ENCODE measurements around the gene ALX1.
"Not testable (repeated sequence)": the region's sequence is repeated elsewhere in the genome, so short reads cannot be mapped to it uniquely, and the experiment has no call there.

ALX1 gene

GRCh38 chr12:85301051-85301450 is 21.0 kb downstream of the ALX1 start:
- intact Hi-C loops (cut with DNase I; ENCODE audit: low total_unique reads): no loop called here
- H3K4me1 ChIP-seq: no peaks in the 10 kb centered on the region
- no peaks in the 10 kb centered on the region for H3K36me3 ChIP-seq
- no peaks in the 10 kb centered on the region for H3K27me3 ChIP-seq
- H3K27ac ChIP-seq: no peak overlapping the region
- TF ChIP-seq, protein P1, sequence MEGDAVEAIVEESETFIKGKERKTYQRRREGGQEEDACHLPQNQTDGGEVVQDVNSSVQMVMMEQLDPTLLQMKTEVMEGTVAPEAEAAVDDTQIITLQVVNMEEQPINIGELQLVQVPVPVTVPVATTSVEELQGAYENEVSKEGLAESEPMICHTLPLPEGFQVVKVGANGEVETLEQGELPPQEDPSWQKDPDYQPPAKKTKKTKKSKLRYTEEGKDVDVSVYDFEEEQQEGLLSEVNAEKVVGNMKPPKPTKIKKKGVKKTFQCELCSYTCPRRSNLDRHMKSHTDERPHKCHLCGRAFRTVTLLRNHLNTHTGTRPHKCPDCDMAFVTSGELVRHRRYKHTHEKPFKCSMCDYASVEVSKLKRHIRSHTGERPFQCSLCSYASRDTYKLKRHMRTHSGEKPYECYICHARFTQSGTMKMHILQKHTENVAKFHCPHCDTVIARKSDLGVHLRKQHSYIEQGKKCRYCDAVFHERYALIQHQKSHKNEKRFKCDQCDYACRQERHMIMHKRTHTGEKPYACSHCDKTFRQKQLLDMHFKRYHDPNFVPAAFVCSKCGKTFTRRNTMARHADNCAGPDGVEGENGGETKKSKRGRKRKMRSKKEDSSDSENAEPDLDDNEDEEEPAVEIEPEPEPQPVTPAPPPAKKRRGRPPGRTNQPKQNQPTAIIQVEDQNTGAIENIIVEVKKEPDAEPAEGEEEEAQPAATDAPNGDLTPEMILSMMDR (IDR thresholded peaks at IDR 0.05): no peak
- DNase-seq: no peak
- H3K9me3 ChIP-seq: no peaks in the 10 kb centered on the region
- no peak overlapping the region for H3K4me3 ChIP-seq

DNA sequence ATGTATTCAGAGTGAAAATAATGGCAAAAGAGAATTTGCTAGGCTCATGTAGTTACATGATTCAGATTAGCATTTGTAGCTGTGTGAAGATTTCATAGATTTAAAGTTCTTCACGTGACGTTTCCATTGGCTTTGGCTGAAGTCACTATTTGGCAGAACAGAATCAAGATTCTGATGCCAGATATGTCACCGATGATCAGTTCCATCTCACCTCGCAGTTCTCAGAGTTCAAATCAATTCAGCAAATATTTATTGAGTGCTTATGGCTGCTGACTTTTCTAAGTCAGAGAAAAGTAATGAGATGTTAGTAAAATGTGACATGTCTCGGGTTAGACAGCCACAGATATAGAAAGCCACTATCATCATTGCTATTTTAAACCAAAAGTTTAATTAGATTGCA is 28.4 kb downstream of the ALX1 start:
- intact Hi-C loops (cut with DNase I; ENCODE audit: low total_unique reads): no loop called here
- Histone ChIP-seq H3K9me3 (no peaks in the 10 kb centered on the region), H3K4me3 (no peak overlapping the region), H3K27me3 (no peaks in the 10 kb centered on the region), H3K27ac (no peak overlapping the region), H3K4me1 (no peaks in the 10 kb centered on the region), H3K36me3 (no peaks in the 10 kb centered on the region)
- TF ChIP-seq, protein P1 (IDR thresholded peaks at IDR 0.05): no peak
- DNase-seq: no peak

GRCh38 chr12:85309125-85309566 is 29.1 kb downstream of the ALX1 start:
- Histone ChIP-seq H3K4me3 (no peak overlapping the region), H3K9me3 (no peaks in the 10 kb centered on the region), H3K4me1 (no peaks in the 10 kb centered on the region), H3K36me3 (no peaks in the 10 kb centered on the region), H3K27me3 (no peaks in the 10 kb centered on the region), H3K27ac (no peak overlapping the region)
- DNase-seq: no peak
- TF ChIP-seq, protein P1 (IDR thresholded peaks at IDR 0.05): no peak
- intact Hi-C loops (cut with DNase I; ENCODE audit: low total_unique reads): no loop called here

GRCh38 chr12:85310025-85310424 is 30.0 kb downstream of the ALX1 start:
- intact Hi-C loops (cut with DNase I; ENCODE audit: low total_unique reads): no loop called here

DNA sequence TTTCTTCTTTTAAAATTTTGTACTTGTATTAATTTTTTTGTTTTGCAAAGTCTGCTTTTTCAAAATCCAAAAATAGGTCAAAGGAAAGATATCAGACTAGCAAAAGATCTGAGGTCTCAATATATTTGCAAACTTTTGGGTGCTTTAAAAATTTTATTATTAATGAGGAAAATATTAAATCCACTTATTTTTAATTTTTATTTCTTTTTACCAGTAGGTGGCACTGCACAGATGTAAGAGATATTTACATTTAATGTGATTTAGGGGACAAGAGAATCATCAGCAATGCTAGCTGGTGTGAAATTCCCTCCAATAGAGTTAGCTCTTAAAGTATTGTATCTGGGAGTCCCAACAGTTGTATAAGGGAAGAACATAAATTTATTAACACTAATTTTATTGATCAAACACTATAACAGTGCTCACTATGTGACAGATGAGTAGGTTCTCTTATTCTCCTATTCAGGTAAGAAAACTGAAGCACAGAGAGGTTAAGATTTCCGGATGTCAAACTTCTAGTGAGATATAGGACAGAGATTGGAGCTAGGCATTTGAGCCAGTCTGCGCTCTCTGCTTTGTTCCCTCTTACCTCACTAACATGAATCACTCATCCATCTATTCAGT is 30.5 kb downstream of the ALX1 start:
- Histone ChIP-seq H3K27me3 (no peaks in the 10 kb centered on the region), H3K9me3 (no peaks in the 10 kb centered on the region), H3K27ac (no peak overlapping the region), H3K4me3 (no peak overlapping the region), H3K4me1 (no peaks in the 10 kb centered on the region), H3K36me3 (no peaks in the 10 kb centered on the region)
- no peak for DNase-seq
- intact Hi-C loops (cut with DNase I; ENCODE audit: low total_unique reads): no loop called here
- TF ChIP-seq, protein P1 (IDR thresholded peaks at IDR 0.05): peak in 1 of 2 experiments; percentile 17

More at GRCh38 chr12:85310025-85310424, 30.0 kb downstream of the ALX1 start:
- H3K9me3 ChIP-seq: no peaks in the 10 kb centered on the region
- no peak overlapping the region for H3K27ac ChIP-seq
- TF ChIP-seq, protein P1 (IDR thresholded peaks at IDR 0.05): no peak
- H3K4me1 ChIP-seq: no peaks in the 10 kb centered on the region
- no peaks in the 10 kb centered on the region for H3K36me3 ChIP-seq
- no peak overlapping the region for H3K4me3 ChIP-seq
- DNase-seq: no peak
- H3K27me3 ChIP-seq: no peaks in the 10 kb centered on the region

DNA sequence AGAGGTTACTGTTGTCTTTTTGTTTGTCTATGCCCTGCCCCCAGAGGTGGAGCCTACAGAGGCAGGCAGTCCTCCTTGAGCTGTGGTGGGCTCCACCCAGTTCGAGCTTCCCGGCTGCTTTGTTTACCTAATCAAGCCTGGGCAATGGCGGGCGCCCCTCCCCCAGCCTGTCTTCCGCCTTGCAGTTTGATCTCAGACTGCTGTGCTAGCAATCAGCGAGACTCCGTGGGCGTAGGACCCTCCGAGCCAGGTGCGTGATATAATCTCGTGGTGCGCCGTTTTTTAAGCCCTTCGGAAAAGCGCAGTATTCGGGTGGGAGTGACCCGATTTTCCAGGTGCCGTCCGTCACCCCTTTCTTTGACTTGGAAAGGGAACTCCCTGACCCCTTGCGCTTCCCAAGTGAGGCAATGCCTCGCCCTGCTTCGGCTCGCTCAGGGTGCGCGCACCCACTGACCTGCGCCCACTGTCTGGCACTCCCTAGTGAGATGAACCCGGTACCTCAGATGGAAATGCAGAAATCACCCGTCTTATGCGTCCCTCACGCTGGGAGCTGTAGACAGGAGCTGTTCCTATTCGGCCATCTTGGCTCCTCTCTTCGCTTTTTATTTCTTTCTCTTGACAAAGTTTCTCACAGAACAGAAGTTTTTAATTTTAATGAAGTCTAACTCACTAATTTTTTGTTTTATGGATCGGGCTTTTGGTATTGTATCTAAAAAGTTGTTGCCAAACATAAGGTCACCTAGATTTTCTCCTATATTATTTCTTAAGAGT is 38.0 kb downstream of the ALX1 start:
- H3K9me3 ChIP-seq; H3K4me3 ChIP-seq; H3K27ac ChIP-seq; intact Hi-C loops (cut with DNase I; ENCODE audit: low total_unique reads); H3K27me3 ChIP-seq; H3K36me3 ChIP-seq; H3K4me1 ChIP-seq; DNase-seq: not testable (repeated sequence)

Measured in tibial artery (tissue), 4 donors.